ENCODE measurements around the gene SV2C. TPM values are rescaled to one million over a fixed set of nuclear protein-coding genes. Genes with fewer than 3 reads are reported as not detected.

Gene SV2C
- total and polyA plus RNA-seq, 2 donors (not counting 1 experiment from before 2014, with no cell fraction given), result not detected

DNA sequence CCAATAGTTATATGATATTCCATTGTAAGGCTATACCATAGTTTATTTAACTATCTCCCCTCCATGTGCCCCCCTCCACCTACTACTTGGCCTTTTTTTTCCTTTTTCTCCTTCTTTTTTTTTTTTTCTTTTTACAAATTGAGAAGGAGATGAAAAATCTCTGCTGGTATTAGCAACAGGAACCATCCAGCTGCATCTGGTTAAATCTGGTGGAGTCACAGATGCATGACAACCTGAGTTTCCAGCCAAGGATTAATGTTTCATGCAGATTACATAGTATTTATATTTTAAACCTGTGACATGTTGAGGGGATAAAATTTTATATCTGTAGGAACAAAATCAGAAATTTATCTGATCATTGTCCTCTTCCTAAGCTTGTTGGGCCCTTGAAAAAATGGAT, 191.4 kb downstream of the SV2C start:
- Mint-ChIP-seq H3K27ac (no peak overlapping the region), H3K4me1 (no peaks in the 10 kb centered on the region), H3K9me3 (ENCODE audit: insufficient read depth) (no peaks in the 10 kb centered on the region), H3K27me3 (peaks cover 14% of the 10 kb centered on the region), H3K4me3 (no peak overlapping the region)
- intact Hi-C loops (cut with micrococcal nuclease), result no loop called here
- Histone ChIP-seq H2AFZ (ENCODE audit: insufficient read depth, low read depth, low read length, poor library complexity, severe bottlenecking) (no peak overlapping the region), H3K27ac (ENCODE audit: low read length in 2 of 2) (no peak overlapping the region), H3K4me2 (replicated peaks; ENCODE audit: low read depth, low read length, poor library complexity, severe bottlenecking) (no peak overlapping the region), H3K9ac (ENCODE audit: low read length) (no peak overlapping the region), H3K4me3 (ENCODE audit: control extremely low read depth in 1 of 5, extremely low read depth in 1 of 5, insufficient read depth in 1 of 5, low read depth in 2 of 5, low read length in 4 of 5) (no peak overlapping the region), H4K20me1 (ENCODE audit: control insufficient read depth, insufficient read depth, low read length, poor library complexity, severe bottlenecking) (no peaks in the 10 kb centered on the region), H3K27me3 (replicated peaks in 1 of 4; ENCODE audit: control extremely low read depth in 1 of 4, control insufficient read depth in 3 of 4, insufficient read depth in 4 of 4, low read length in 3 of 4) (peaks cover 0 to 4% (median 0%) of the 10 kb centered on the region in 4 experiments), H3K4me1 (ENCODE audit: control insufficient read depth in 2 of 2, insufficient read depth in 2 of 2, low read length in 2 of 2) (no peaks in the 10 kb centered on the region), H3K36me3 (replicated peaks in 1 of 2; ENCODE audit: control extremely low read depth in 1 of 2, control insufficient read depth in 1 of 2, extremely low read depth in 1 of 2, insufficient read depth in 2 of 2, low read length in 1 of 2) (no peaks in the 10 kb centered on the region), H3K79me2 (ENCODE audit: control insufficient read depth, insufficient read depth, low read length) (no peaks in the 10 kb centered on the region), H3K9me3 (ENCODE audit: control extremely low read depth in 1 of 3, control insufficient read depth in 2 of 3, insufficient read depth in 1 of 3, low read length in 2 of 3) (no peaks in the 10 kb centered on the region)
- no peak for TF ChIP-seq EZH2 (IDR thresholded peaks at IDR 0.05; ENCODE audit: borderline replicate concordance, insufficient read depth, low read depth, low read length, poor library complexity, severe bottlenecking)
- TF ChIP-seq, protein P1, sequence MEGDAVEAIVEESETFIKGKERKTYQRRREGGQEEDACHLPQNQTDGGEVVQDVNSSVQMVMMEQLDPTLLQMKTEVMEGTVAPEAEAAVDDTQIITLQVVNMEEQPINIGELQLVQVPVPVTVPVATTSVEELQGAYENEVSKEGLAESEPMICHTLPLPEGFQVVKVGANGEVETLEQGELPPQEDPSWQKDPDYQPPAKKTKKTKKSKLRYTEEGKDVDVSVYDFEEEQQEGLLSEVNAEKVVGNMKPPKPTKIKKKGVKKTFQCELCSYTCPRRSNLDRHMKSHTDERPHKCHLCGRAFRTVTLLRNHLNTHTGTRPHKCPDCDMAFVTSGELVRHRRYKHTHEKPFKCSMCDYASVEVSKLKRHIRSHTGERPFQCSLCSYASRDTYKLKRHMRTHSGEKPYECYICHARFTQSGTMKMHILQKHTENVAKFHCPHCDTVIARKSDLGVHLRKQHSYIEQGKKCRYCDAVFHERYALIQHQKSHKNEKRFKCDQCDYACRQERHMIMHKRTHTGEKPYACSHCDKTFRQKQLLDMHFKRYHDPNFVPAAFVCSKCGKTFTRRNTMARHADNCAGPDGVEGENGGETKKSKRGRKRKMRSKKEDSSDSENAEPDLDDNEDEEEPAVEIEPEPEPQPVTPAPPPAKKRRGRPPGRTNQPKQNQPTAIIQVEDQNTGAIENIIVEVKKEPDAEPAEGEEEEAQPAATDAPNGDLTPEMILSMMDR (IDR thresholded peaks at IDR 0.05), result no peak
- ATAC-seq (ENCODE audit: low read depth) (no peak), DNase-seq (no peak)
- CTCF ChIA-PET, result no interaction called here
- POLR2A ChIA-PET, result no interaction called here

GRCh38 chr5:76277736-76278135, 194.6 kb downstream of the SV2C start:
- ChIA-PET CTCF (no interaction called here), POLR2A (no interaction called here)
- Histone ChIP-seq H3K9ac (ENCODE audit: low read length) (no peak overlapping the region), H3K79me2 (ENCODE audit: control insufficient read depth, insufficient read depth, low read length) (no peaks in the 10 kb centered on the region), H4K20me1 (ENCODE audit: control insufficient read depth, insufficient read depth, low read length, poor library complexity, severe bottlenecking) (no peaks in the 10 kb centered on the region), H3K27ac (ENCODE audit: low read length in 2 of 2) (no peak overlapping the region), H3K4me3 (ENCODE audit: control extremely low read depth in 1 of 5, extremely low read depth in 1 of 5, insufficient read depth in 1 of 5, low read depth in 2 of 5, low read length in 4 of 5) (no peak overlapping the region), H3K4me2 (replicated peaks; ENCODE audit: low read depth, low read length, poor library complexity, severe bottlenecking) (no peak overlapping the region), H3K9me3 (ENCODE audit: control extremely low read depth in 1 of 3, control insufficient read depth in 2 of 3, insufficient read depth in 1 of 3, low read length in 2 of 3) (no peaks in the 10 kb centered on the region), H2AFZ (ENCODE audit: insufficient read depth, low read depth, low read length, poor library complexity, severe bottlenecking) (no peak overlapping the region), H3K27me3 (replicated peaks in 1 of 4; ENCODE audit: control extremely low read depth in 1 of 4, control insufficient read depth in 3 of 4, insufficient read depth in 4 of 4, low read length in 3 of 4) (no peaks in the 10 kb centered on the region), H3K36me3 (replicated peaks in 1 of 2; ENCODE audit: control extremely low read depth in 1 of 2, control insufficient read depth in 1 of 2, extremely low read depth in 1 of 2, insufficient read depth in 2 of 2, low read length in 1 of 2) (no peaks in the 10 kb centered on the region), H3K4me1 (ENCODE audit: control insufficient read depth in 2 of 2, insufficient read depth in 2 of 2, low read length in 2 of 2) (no peaks in the 10 kb centered on the region)
- Mint-ChIP-seq H3K4me1 (no peaks in the 10 kb centered on the region), H3K4me3 (no peak overlapping the region), H3K27me3 (peaks cover 5% of the 10 kb centered on the region), H3K9me3 (ENCODE audit: insufficient read depth) (no peaks in the 10 kb centered on the region), H3K27ac (no peak overlapping the region)
- TF ChIP-seq, protein P1 (IDR thresholded peaks at IDR 0.05), result no peak
- no peak for TF ChIP-seq EZH2 (IDR thresholded peaks at IDR 0.05; ENCODE audit: borderline replicate concordance, insufficient read depth, low read depth, low read length, poor library complexity, severe bottlenecking)
- intact Hi-C loops (cut with micrococcal nuclease), result no loop called here
- no peak for ATAC-seq (ENCODE audit: low read depth)
- DNase-seq, result no peak
